SKM-1 (cell line): ENCODE measurements around the gene KRT74.

Experiments used
- DNase-seq: peaks from one replicate; lab custom pipeline; 2025; ENCODE audit not compliant: unreplicated experiment; lab: John Stamatoyannopoulos, UW

The KRT74 gene

GRCh38 chr12:52522346-52523011 lies 51.2 kb downstream of the KRT74 start:
- no peak for DNase-seq

- DNase-seq, result no peak
Observed at GRCh38 chr12:52521568-52522266, 51.9 kb downstream of the KRT74 start.

- DNase-seq, result no peak
Observed at GRCh38 chr12:52521175-52521567, 52.5 kb downstream of the KRT74 start.

GRCh38 chr12:52519826-52520662 lies 53.6 kb downstream of the KRT74 start, which contains the start of gene KRT5:
Gene KRT5, minus strand, starts transcription at chr12:52520394. Its CDS starts 98 bp downstream, at chr12:52520296.
- DNase-seq, result no peak

- DNase-seq, result no peak
Observed at GRCh38 chr12:52519387-52519703, 54.3 kb downstream of the KRT74 start.

GRCh38 chr12:52518574-52519386 lies 54.9 kb downstream of the KRT74 start:
- no peak for DNase-seq

GRCh38 chr12:52517888-52518287 lies 55.8 kb downstream of the KRT74 start:
- DNase-seq, result no peak

GRCh38 chr12:52517005-52517835 lies 56.4 kb downstream of the KRT74 start:
- DNase-seq, result no peak

GRCh38 chr12:52515927-52516831 lies 57.5 kb downstream of the KRT74 start:
- DNase-seq, result no peak
